IPS-18a (cell line): ENCODE results near the gene TBC1D25.
"Not testable (repeated sequence)": the region's sequence is repeated elsewhere in the genome, so short reads cannot be mapped to it uniquely, and the experiment has no call there.

Source experiments
- H3K27ac ChIP-seq: one replicate; pipeline ENCODE4 v1.5.1; 2013; ENCODE audit warnings: low read length
- H3K27me3 ChIP-seq: one replicate; pipeline ENCODE4 v1.6.1; 2013; ENCODE audit warnings: mild to moderate bottlenecking, low read length; ENCODE audit not compliant: control insufficient read depth, insufficient read depth
- H3K36me3 ChIP-seq: one replicate; pipeline ENCODE4 v1.6.1; 2013; ENCODE audit warnings: low read depth, low read length; ENCODE audit not compliant: control insufficient read depth
- H3K4me1 ChIP-seq: one replicate; pipeline ENCODE4 v1.6.1; 2013; ENCODE audit warnings: low read depth, low read length; ENCODE audit not compliant: control insufficient read depth
- H3K4me3 ChIP-seq: one replicate; pipeline ENCODE4 v1.5.1; 2013; ENCODE audit warnings: low read length
- H3K9ac ChIP-seq: one replicate; pipeline ENCODE4 v1.6.1; 2013; ENCODE audit warnings: mild to moderate bottlenecking, low read length, moderate library complexity
- H3K9me3 ChIP-seq: one replicate; pipeline ENCODE4 v1.6.1; 2013; ENCODE audit warnings: low read depth, low read length; ENCODE audit not compliant: control insufficient read depth

TBC1D25 gene

DNA sequence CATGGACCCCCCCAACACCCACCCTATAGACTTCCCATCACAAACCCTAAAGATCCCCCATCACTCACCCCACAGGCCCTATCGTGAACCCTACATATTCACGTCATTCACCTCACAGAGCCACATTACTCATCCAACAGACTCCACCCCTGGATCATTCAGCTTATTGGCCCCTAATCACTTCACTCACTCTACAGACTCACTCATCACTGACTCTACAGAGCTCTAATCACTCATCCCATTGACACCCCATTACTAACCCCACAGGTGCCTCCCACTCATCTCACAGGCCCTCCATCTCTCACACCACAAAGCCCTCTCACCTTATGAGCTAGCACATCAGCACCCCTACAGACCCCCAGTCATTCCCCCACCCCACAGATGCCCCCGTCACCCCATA is 6.3 kb upstream of the TBC1D25 start:
- no peak overlapping the region for H3K27ac ChIP-seq
- no peak overlapping the region for H3K9ac ChIP-seq
- peaks cover 5% of the 10 kb centered on the region for H3K36me3 ChIP-seq
- no peak overlapping the region for H3K4me3 ChIP-seq
- no peaks in the 10 kb centered on the region for H3K4me1 ChIP-seq
- H3K9me3 ChIP-seq: peaks cover 6% of the 10 kb centered on the region
- H3K27me3 ChIP-seq: no peaks in the 10 kb centered on the region

DNA sequence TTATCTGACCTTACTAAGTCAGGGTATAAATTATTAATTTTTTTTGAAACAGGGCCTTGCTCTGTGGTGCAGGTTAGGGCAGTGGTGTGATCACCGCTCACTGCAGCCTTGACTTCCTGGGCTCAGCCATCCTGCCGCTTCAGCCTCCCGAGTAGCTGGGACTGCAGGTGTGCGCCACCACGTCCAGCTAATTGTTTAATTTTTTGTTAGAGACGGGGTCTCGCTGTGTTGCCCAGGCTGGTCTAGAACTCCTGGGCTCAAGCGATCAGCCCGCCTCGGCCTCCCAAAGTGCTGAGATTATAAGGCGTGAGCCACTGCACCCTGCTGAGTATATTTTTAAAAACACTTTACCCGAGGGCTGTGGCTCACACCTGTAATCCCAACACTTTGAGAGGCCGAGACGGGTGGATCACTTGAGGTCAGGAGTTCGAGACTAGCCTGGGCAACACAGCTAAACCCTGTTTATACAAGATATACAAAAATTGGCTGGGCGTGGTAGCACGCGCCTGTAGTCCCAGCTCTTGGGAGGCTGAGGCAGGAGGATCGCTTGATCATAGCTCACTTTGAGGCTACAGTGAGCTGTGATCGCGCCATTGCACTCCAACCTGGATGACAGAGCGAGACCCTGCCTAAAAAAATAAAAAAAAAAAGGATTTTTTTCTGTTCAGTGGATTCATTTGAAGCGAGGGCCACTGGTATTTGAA is 721 bp upstream of the TBC1D25 start:
- no peak overlapping the region for H3K4me3 ChIP-seq
- H3K36me3 ChIP-seq: no peaks in the 10 kb centered on the region
- H3K27me3 ChIP-seq: no peaks in the 10 kb centered on the region
- no peak overlapping the region for H3K9ac ChIP-seq
- no peak overlapping the region for H3K27ac ChIP-seq
- H3K9me3 ChIP-seq: peaks cover 8% of the 10 kb centered on the region
- no peaks in the 10 kb centered on the region for H3K4me1 ChIP-seq

GRCh38 chrX:48540028-48540375 is 488 bp downstream of the TBC1D25 start:
- no peaks in the 10 kb centered on the region for H3K36me3 ChIP-seq
- H3K4me1 ChIP-seq: no peaks in the 10 kb centered on the region
- peak overlapping the region; percentile 67 for H3K4me3 ChIP-seq
- H3K9ac ChIP-seq: no peak overlapping the region
- no peak overlapping the region for H3K27ac ChIP-seq
- peaks cover 8% of the 10 kb centered on the region for H3K9me3 ChIP-seq
- no peaks in the 10 kb centered on the region for H3K27me3 ChIP-seq

DNA sequence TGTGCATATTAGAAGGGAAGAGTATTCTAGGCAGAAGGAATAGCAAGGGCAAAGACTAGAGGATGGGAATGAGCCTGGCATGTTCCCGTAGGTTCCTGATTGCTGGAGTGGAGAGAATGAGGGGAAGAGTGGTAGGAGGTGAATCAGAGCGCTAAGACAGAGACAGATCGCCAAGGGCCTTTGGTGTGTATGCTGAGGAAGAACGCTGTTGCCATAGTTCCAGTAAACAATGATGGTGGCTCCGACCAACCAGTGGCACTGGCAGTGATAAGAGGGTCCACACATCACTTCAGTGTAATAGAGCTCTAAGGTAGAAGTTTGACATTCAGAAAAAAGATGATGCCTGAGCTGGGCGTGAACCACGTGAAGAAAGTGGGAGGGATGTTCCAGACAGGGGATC is 966 bp downstream of the TBC1D25 start:
- no peak overlapping the region for H3K27ac ChIP-seq
- peak overlapping the region; percentile 67 for H3K4me3 ChIP-seq

GRCh38 chrX:48541140-48541814 is 1.8 kb downstream of the TBC1D25 start:
- H3K4me3 ChIP-seq: no peak overlapping the region
- H3K27ac ChIP-seq: no peak overlapping the region
- H3K4me1 ChIP-seq: no peaks in the 10 kb centered on the region
- peaks cover 8% of the 10 kb centered on the region for H3K9me3 ChIP-seq
- H3K9ac ChIP-seq: no peak overlapping the region
- H3K36me3 ChIP-seq: no peaks in the 10 kb centered on the region
- no peaks in the 10 kb centered on the region for H3K27me3 ChIP-seq

More for the DNA sequence above, 966 bp downstream of the TBC1D25 start:
- Histone ChIP-seq H3K36me3 (no peaks in the 10 kb centered on the region), H3K4me1 (no peaks in the 10 kb centered on the region), H3K27me3 (no peaks in the 10 kb centered on the region), H3K9ac (no peak overlapping the region), H3K9me3 (peaks cover 8% of the 10 kb centered on the region)

DNA sequence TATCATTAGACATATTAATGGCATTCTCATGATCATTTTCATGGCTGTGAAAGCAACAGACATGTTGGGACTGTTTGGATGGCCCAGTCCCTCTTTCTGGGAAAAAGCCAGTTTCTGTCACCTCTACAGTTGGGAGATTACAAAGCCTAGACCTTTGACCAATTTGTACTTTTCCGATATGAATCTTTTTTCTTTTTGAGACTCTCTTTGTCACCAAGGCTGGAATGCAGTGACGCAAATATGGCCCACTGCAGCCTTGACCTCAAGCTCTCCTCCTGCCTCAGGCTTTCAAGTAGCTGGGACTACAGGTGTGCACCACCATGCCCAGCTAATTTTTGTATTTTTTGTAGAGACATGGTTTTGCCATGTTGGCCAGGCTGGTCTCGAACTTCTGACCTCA is 9.4 kb downstream of the TBC1D25 start:
- Histone ChIP-seq H3K4me3 (no peak overlapping the region), H3K36me3 (no peaks in the 10 kb centered on the region), H3K9ac (no peak overlapping the region), H3K27ac (no peak overlapping the region), H3K4me1 (no peaks in the 10 kb centered on the region), H3K9me3 (no peaks in the 10 kb centered on the region), H3K27me3 (no peaks in the 10 kb centered on the region)

DNA sequence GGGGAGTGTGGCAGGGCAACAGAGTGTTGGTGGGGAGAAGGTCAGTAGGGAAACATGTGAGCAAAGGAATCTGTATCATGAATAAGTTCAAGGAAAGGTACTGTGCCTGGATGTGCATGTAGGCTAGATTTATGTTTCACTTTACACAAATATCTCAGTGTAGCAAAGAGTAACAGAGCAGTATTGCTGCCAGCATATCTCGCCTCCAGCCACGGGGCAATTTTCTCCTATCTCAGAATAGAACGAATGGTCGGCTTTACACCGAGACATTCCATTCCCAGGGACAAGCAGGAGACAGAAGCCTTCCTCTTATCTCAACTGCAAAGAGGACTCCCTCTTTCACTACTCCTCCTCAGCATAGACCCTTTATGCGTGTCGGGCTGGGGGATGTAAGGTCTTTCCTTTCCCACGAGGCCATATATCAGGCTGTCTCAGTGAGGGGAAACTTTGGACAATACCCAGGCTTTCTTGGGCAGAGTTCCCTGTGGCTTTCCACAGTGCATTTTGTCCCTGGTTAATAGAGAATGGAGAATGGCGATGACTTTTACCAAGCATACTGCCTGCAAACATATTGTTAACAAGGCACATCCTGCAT is 16.3 kb downstream of the TBC1D25 start:
- not testable (repeated sequence) for H3K9ac ChIP-seq, H3K4me3 ChIP-seq, H3K27ac ChIP-seq, H3K9me3 ChIP-seq, H3K27me3 ChIP-seq, H3K4me1 ChIP-seq, H3K36me3 ChIP-seq

DNA sequence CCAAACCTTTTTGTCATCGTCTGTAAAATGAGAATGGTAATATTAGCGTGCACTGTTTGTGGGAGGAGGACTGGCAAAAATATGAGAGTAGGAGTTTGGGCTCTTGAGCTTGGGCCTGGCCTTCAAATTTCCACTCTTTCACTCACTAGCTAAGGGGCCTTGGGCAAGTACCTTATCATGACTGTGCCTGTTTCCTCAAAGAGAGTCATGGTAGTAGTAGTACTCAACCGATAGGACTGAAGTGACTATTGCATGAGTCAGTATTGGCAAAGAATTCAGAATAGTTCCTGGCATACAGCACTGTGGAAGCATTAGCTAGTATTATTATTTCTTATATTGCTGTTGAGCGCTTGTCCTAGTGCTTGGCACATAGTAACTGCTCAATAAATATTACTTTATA is 18.8 kb downstream of the TBC1D25 start:
- Histone ChIP-seq H3K9ac (no peak overlapping the region), H3K27ac (no peak overlapping the region), H3K4me1 (no peaks in the 10 kb centered on the region), H3K4me3 (no peak overlapping the region), H3K36me3 (peaks cover 9% of the 10 kb centered on the region), H3K9me3 (peaks cover 8% of the 10 kb centered on the region), H3K27me3 (no peaks in the 10 kb centered on the region)

- no peak overlapping the region for H3K4me3 ChIP-seq
- H3K27ac ChIP-seq: no peak overlapping the region
- peaks cover 9% of the 10 kb centered on the region for H3K36me3 ChIP-seq
- H3K9me3 ChIP-seq: peaks cover 8% of the 10 kb centered on the region
- no peak overlapping the region for H3K9ac ChIP-seq
- no peaks in the 10 kb centered on the region for H3K27me3 ChIP-seq
- H3K4me1 ChIP-seq: no peaks in the 10 kb centered on the region
Measured at GRCh38 chrX:48559636-48560035, 20.1 kb downstream of the TBC1D25 start.

DNA sequence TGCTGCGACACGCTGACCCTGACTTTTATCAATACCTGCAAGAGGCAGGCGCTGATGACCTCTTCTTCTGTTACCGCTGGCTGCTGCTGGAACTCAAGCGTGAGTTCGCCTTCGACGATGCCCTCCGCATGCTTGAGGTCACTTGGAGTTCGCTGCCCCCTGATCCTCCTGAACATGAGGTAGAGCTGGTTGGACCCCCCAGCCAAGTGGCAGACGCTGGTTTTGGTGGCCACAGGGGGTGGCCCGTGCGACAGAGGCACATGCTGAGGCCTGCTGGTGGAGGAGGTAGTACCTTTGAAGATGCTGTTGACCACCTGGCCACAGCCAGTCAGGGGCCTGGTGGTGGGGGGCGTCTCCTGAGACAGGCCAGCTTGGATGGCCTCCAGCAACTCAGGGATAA is 20.5 kb downstream of the TBC1D25 start:
- H3K27ac ChIP-seq: no peak overlapping the region
- peaks cover 6% of the 10 kb centered on the region for H3K9me3 ChIP-seq
- no peak overlapping the region for H3K4me3 ChIP-seq
- no peaks in the 10 kb centered on the region for H3K4me1 ChIP-seq
- H3K9ac ChIP-seq: no peak overlapping the region
- no peaks in the 10 kb centered on the region for H3K27me3 ChIP-seq
- peaks cover 9% of the 10 kb centered on the region for H3K36me3 ChIP-seq

DNA sequence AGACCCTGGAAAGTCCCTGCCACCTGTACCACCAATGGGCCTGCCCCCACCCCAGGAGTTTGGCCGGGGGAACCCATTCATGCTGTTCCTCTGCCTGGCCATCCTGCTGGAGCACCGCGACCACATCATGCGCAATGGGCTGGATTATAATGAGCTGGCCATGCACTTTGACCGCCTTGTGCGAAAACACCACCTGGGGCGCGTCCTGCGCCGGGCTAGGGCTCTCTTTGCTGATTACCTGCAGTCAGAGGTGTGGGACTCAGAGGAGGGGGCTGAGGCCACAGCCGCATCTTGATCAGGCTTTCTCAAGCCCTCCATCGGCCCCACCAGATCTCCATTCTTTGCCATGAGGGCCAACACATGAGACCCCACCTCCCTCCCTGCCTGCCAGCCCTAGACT is 21.2 kb downstream of the TBC1D25 start:
- no peak overlapping the region for H3K27ac ChIP-seq
- peaks cover 9% of the 10 kb centered on the region for H3K36me3 ChIP-seq

GRCh38 chrX:48569958-48570357 is 30.4 kb downstream of the TBC1D25 start:
- no peak overlapping the region for H3K27ac ChIP-seq
- H3K9me3 ChIP-seq: peaks cover 3% of the 10 kb centered on the region
- no peaks in the 10 kb centered on the region for H3K27me3 ChIP-seq
- peaks cover 1% of the 10 kb centered on the region for H3K36me3 ChIP-seq
- no peak overlapping the region for H3K9ac ChIP-seq
- no peaks in the 10 kb centered on the region for H3K4me1 ChIP-seq
- H3K4me3 ChIP-seq: no peak overlapping the region

More for the DNA sequence above, 21.2 kb downstream of the TBC1D25 start:
- Histone ChIP-seq H3K4me1 (no peaks in the 10 kb centered on the region), H3K4me3 (no peak overlapping the region), H3K9me3 (peaks cover 3% of the 10 kb centered on the region), H3K9ac (no peak overlapping the region), H3K27me3 (no peaks in the 10 kb centered on the region)
